Osteocyte (in vitro differentiated cells): ENCODE results near the gene NLGN3. TPM values are rescaled to one million over a fixed set of nuclear protein-coding genes. Genes with fewer than 3 reads are reported as not detected.

ENCODE experiments used
- DNase-seq: peaks from one replicate; pipeline ENCODE4 v3.0.0; 2021; ENCODE audit warnings: mixed read lengths; ENCODE audit not compliant: unreplicated experiment; ENCODE audit errors: extremely low spot score
- H3K27ac Mint-ChIP-seq: one replicate; pipeline ENCODE4 v1.8.0; 2021; ENCODE audit warnings: mild to moderate bottlenecking, mixed read lengths; ENCODE audit not compliant: unreplicated experiment
- H3K27me3 Mint-ChIP-seq: one replicate; pipeline ENCODE4 v1.8.0; 2021; ENCODE audit warnings: mixed read lengths; ENCODE audit not compliant: unreplicated experiment
- H3K36me3 Mint-ChIP-seq: one replicate; pipeline ENCODE4 v1.8.0; 2021; ENCODE audit warnings: mixed read lengths; ENCODE audit not compliant: unreplicated experiment
- H3K4me1 Mint-ChIP-seq: one replicate; pipeline ENCODE4 v1.8.0; 2021; ENCODE audit warnings: mixed read lengths; ENCODE audit not compliant: unreplicated experiment
- H3K4me3 Mint-ChIP-seq: one replicate; pipeline ENCODE4 v1.8.0; 2021; ENCODE audit warnings: mild to moderate bottlenecking, moderate library complexity, mixed read lengths; ENCODE audit not compliant: unreplicated experiment
- H3K9me3 Mint-ChIP-seq: one replicate; pipeline ENCODE4 v1.8.0; 2021; ENCODE audit warnings: mixed read lengths; ENCODE audit not compliant: unreplicated experiment
- CTCF ChIP-seq: fragments of 200-600 bp; sonication (generic); IDR thresholded peaks from 2 replicates; pipeline ENCODE4 v1.5.0; 2021; ENCODE audit warnings: antibody characterized with exemption, mild to moderate bottlenecking, moderate library complexity
- total RNA-seq: library from RNA; stranded (reverse); gene quantifications from 2 replicates; pipeline ENCODE4 v1.2.1, GENCODE V29; 2021

Gene NLGN3
- total RNA-seq, 1 donor from 2014 or later, result 0.51 TPM

GRCh38 chrX:71184803-71185495 is 40.3 kb downstream of the NLGN3 start:
- Mint-ChIP-seq H3K4me1 (peaks cover 5% of the 10 kb centered on the region), H3K36me3 (no peaks in the 10 kb centered on the region), H3K9me3 (no peaks in the 10 kb centered on the region), H3K4me3 (no peak overlapping the region), H3K27me3 (no peaks in the 10 kb centered on the region), H3K27ac (no peak overlapping the region)
- no peak for DNase-seq
- TF ChIP-seq CTCF, result no peak

- Mint-ChIP-seq H3K27me3 (no peaks in the 10 kb centered on the region), H3K4me1 (no peaks in the 10 kb centered on the region), H3K27ac (no peak overlapping the region), H3K36me3 (no peaks in the 10 kb centered on the region), H3K4me3 (no peak overlapping the region), H3K9me3 (no peaks in the 10 kb centered on the region)
- no peak for TF ChIP-seq CTCF
- no peak for DNase-seq
These were observed 46.6 kb downstream of the NLGN3 start for GRCh38 chrX:71191248-71191647.

DNA sequence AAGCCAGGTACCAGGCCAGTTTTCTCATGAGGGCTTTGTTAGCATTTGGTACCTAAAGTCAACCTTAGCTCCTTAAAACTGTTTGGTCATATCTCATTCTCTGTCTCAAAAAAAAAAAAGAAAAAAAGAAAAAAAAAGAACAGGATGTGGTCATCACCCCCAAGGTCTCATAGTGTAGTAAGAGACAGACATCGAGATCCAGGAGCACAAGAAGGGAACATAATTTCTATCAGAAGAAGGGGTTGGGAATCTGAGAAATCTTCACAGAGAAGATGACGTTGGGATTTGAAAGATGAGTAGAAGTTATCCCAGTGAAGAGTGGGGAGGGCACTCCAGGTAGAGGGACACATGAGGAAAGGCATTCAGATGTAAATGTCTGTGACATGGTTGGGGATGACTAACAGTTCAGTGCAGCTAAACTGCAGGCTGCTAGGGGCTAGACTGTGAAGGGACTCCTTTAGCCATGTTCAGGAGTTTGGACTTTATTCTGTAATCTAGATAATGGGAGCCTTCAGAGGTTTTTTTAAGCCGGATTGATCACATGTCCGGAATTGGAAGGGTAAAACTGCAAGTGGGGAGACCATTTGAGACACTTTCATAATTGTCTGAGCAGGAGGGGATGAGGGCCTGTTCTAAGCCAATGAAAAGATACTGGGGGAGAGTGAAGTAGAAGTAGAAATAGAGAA is 51.5 kb downstream of the NLGN3 start:
- no peak overlapping the region for H3K27ac Mint-ChIP-seq
- no peaks in the 10 kb centered on the region for H3K27me3 Mint-ChIP-seq
- no peaks in the 10 kb centered on the region for H3K36me3 Mint-ChIP-seq
- no peak for TF ChIP-seq CTCF
- no peak overlapping the region for H3K4me3 Mint-ChIP-seq
- H3K9me3 Mint-ChIP-seq, result no peaks in the 10 kb centered on the region
- DNase-seq, result no peak
- H3K4me1 Mint-ChIP-seq, result no peaks in the 10 kb centered on the region

DNA sequence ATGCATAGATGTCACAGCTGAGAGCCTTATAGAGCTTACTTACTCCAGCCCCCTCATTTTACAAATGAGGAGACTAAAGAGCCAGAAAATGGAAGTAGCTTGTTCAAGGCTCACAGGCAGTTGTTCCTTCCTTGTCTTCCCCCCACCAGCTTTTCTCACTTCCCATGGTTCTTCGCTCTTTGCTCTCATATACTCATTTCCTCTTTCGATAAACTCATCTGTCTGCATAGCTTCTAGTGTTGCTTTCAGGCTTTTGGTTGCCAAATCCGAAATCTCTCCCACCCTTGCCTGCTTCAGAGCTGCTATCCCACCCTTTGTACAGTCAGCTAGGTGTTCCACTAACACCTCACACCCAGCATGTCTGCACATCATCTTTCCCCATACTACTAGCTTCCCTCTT is 53.4 kb downstream of the NLGN3 start:
- H3K27me3 Mint-ChIP-seq, result no peaks in the 10 kb centered on the region
- H3K4me1 Mint-ChIP-seq, result no peaks in the 10 kb centered on the region
- no peak overlapping the region for H3K4me3 Mint-ChIP-seq
- no peak overlapping the region for H3K27ac Mint-ChIP-seq
- DNase-seq, result no peak
- no peak for TF ChIP-seq CTCF
- H3K9me3 Mint-ChIP-seq, result no peaks in the 10 kb centered on the region
- H3K36me3 Mint-ChIP-seq, result no peaks in the 10 kb centered on the region

- Mint-ChIP-seq H3K4me1 (no peaks in the 10 kb centered on the region), H3K9me3 (no peaks in the 10 kb centered on the region), H3K27ac (no peak overlapping the region), H3K36me3 (no peaks in the 10 kb centered on the region), H3K4me3 (no peak overlapping the region), H3K27me3 (no peaks in the 10 kb centered on the region)
- no peak for TF ChIP-seq CTCF
- no peak for DNase-seq
These were observed 54.8 kb downstream of the NLGN3 start for GRCh38 chrX:71199252-71200008.
